ENCODE results near the gene FCHO1.

The FCHO1 gene

GRCh38 chr19:17751103-17751911 is at the start of gene FCHO1:
Gene FCHO1, plus strand, starts transcription at chr19:17751477. Its CDS starts 3,688 bp downstream, at chr19:17755165.
- DNase-seq: peak; percentile 83

GRCh38 chr19:17703824-17704463 is 47.3 kb upstream of the FCHO1 start:
- peak; percentile 65 for DNase-seq

GRCh38 chr19:17706750-17707181 is 44.5 kb upstream of the FCHO1 start:
- DNase-seq: no peak

GRCh38 chr19:17711851-17712250 is 39.4 kb upstream of the FCHO1 start:
- DNase-seq: no peak

GRCh38 chr19:17716309-17716929 is 34.9 kb upstream of the FCHO1 start:
- DNase-seq: no peak

GRCh38 chr19:17718550-17718946 is 32.7 kb upstream of the FCHO1 start:
- DNase-seq: no peak

- DNase-seq: peak; percentile 54
These were observed 32.1 kb upstream of the FCHO1 start, which contains the start of gene MAP1S for GRCh38 chr19:17718947-17719711. Gene MAP1S, plus strand, starts transcription at chr19:17719480. Its CDS starts 23 bp downstream, at chr19:17719503.

GRCh38 chr19:17719730-17720400 is 31.4 kb upstream of the FCHO1 start:
- peak; percentile 30 for DNase-seq

GRCh38 chr19:17720440-17720839 is 30.8 kb upstream of the FCHO1 start:
- no peak for DNase-seq

GRCh38 chr19:17721111-17721628 is 30.1 kb upstream of the FCHO1 start:
- DNase-seq: no peak

GRCh38 chr19:17721821-17722220 is 29.5 kb upstream of the FCHO1 start:
- DNase-seq: no peak

GRCh38 chr19:17722655-17723240 is 28.5 kb upstream of the FCHO1 start:
- DNase-seq: no peak

GRCh38 chr19:17724655-17725054 is 26.6 kb upstream of the FCHO1 start:
- DNase-seq: no peak

GRCh38 chr19:17725422-17726078 is 25.7 kb upstream of the FCHO1 start:
- DNase-seq: no peak

GRCh38 chr19:17726136-17726741 is 25.0 kb upstream of the FCHO1 start:
- no peak for DNase-seq

GRCh38 chr19:17726964-17727773 is 24.1 kb upstream of the FCHO1 start:
- no peak for DNase-seq

GRCh38 chr19:17727843-17728242 is 23.4 kb upstream of the FCHO1 start:
- DNase-seq: no peak

GRCh38 chr19:17733127-17733526 is 18.1 kb upstream of the FCHO1 start:
- no peak for DNase-seq

- no peak for DNase-seq
These were observed 17.1 kb upstream of the FCHO1 start for GRCh38 chr19:17734146-17734545.

- no peak for DNase-seq
These were observed 15.9 kb upstream of the FCHO1 start for GRCh38 chr19:17735410-17735809.
